Spleen (tissue), 7 donors: ENCODE data around the gene ZEB2.

Source experiments
- CTCF ChIP-seq, 11 experiments: fragments of 200-600 bp in 7 of 11; fragments of 450-650 bp in 4 of 11; sonication (generic) in 4 of 11; IDR thresholded peaks in 8 of 11; conservative IDR thresholded peaks in 3 of 11; 1 replicate in 7 of 11; 2 replicates in 4 of 11; pipeline versions ENCODE4 v1.4.0 to v1.8.0; 2016 to 2021; ENCODE audit warnings: antibody characterized with exemption in 11 of 11, inconsistent platforms in 4 of 11, mild to moderate bottlenecking in 1 of 11
- POLR2A ChIP-seq, 3 donors: fragments of 450-650 bp; IDR thresholded peaks; one replicate each; pipeline ENCODE4 v1.5.1; 2017; ENCODE audit warnings: antibody characterized with exemption in 3 of 3, mild to moderate bottlenecking in 1 of 3
- donor health status: DM: no; HTN: no; CAD: no; lungs with moderate emphysema.
- donor health status: DM: no; HTN: no; CAD: no.
- donor health status: DM: no; HTN: no; CAD: no.

- TF ChIP-seq CTCF (IDR thresholded peaks at IDR 0.05 in 8 of 11, conservative IDR thresholded peaks at IDR 0.05 in 3 of 11), result no peak
- TF ChIP-seq POLR2A (IDR thresholded peaks at IDR 0.05), result no peak
These were observed 34.7 kb upstream of the ZEB2 start for GRCh38 chr2:144554492-144555210.
